A549 (cell line): ENCODE data around the gene DCAF7.

Experiments
- EP300 ChIP-seq, 2 experiments: fragments of >200 bp; sonication (Bioruptor Twin); formaldehyde crosslinking; IDR thresholded peaks; 2 replicates in 1 of 2; 3 replicates in 1 of 2; pipeline ENCODE4 v1.6.1; 2016 to 2017
- MYC ChIP-seq: IDR thresholded peaks from 2 replicates; pipeline ENCODE4 v1.6.1; 2012; ENCODE audit warnings: mild to moderate bottlenecking, inconsistent platforms, low read length, improper control_type of control experiment, borderline replicate concordance
- POLR2A ChIP-seq: IDR thresholded peaks from 2 replicates; pipeline ENCODE4 v1.6.1; 2012; ENCODE audit warnings: mild to moderate bottlenecking, low read length
- POLR2AphosphoS2 ChIP-seq: conservative IDR thresholded peaks from 2 replicates; pipeline ENCODE4 v1.6.1; 2012; ENCODE audit warnings: low read length, improper control_type of control experiment, inconsistent platforms
- RFX5 ChIP-seq: fragments of 450-650 bp; IDR thresholded peaks from 2 replicates; pipeline ENCODE4 v1.7.1; 2014; ENCODE audit warnings: antibody characterized with exemption, mild to moderate bottlenecking, moderate library complexity
- USF2 ChIP-seq: fragments of 450-650 bp; IDR thresholded peaks from 2 replicates; pipeline ENCODE4 v1.6.1; 2014; ENCODE audit warnings: antibody characterized with exemption
- TF ChIP-seq, protein P1 (sequence below): fragments of >200 bp; sonication (Bioruptor Twin); formaldehyde crosslinking; IDR thresholded peaks from 3 replicates; pipeline ENCODE4 v1.5.1; 2016

- TF ChIP-seq POLR2AphosphoS2 (no peak), USF2 (no peak), EP300 (IDR thresholded peaks at IDR 0.05) (no peak), RFX5 (no peak), MYC (no peak), POLR2A (no peak)
- TF ChIP-seq, protein P1, sequence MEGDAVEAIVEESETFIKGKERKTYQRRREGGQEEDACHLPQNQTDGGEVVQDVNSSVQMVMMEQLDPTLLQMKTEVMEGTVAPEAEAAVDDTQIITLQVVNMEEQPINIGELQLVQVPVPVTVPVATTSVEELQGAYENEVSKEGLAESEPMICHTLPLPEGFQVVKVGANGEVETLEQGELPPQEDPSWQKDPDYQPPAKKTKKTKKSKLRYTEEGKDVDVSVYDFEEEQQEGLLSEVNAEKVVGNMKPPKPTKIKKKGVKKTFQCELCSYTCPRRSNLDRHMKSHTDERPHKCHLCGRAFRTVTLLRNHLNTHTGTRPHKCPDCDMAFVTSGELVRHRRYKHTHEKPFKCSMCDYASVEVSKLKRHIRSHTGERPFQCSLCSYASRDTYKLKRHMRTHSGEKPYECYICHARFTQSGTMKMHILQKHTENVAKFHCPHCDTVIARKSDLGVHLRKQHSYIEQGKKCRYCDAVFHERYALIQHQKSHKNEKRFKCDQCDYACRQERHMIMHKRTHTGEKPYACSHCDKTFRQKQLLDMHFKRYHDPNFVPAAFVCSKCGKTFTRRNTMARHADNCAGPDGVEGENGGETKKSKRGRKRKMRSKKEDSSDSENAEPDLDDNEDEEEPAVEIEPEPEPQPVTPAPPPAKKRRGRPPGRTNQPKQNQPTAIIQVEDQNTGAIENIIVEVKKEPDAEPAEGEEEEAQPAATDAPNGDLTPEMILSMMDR = no peak
Observed at GRCh38 chr17:63563339-63563738, 13.1 kb downstream of the DCAF7 start.
